Pancreas (tissue), 10 donors: ENCODE data around the gene TMEM214. TPM values are rescaled to one million over a fixed set of nuclear protein-coding genes. Genes with fewer than 3 reads are reported as not detected.
A peak's percentile ranks its signal among the peaks of the same experiment; 100 is the strongest.

ENCODE experiments used
- ATAC-seq, 4 donors: fragments of 200-7000 bp; cut with Tn5 transposase; one replicate each; pipeline versions ENCODE4 v1.8.0 to v1.9.1; 2020; ENCODE audit warnings: mild to moderate bottlenecking in 4 of 4, moderate library complexity in 4 of 4
- DNase-seq, 6 donors: peaks; one replicate each; pipeline ENCODE4 v3.0.0-alpha.2; 2020
- FAIRE-seq: peaks from 2 replicates; lab custom pipeline; 2012; peaks lifted over from hg19 to GRCh38; lab: Jason Lieb, UNC
- H3K27ac ChIP-seq, 4 donors: fragments of 200-600 bp; sonication (generic); 1 replicate in 3 of 4; 2 replicates in 1 of 4; pipeline versions ENCODE4 v1.5.0 to v1.8.0; 2020
- H3K27me3 ChIP-seq, 4 donors: fragments of 200-600 bp; one replicate each; pipeline ENCODE4 v1.8.0; 2021
- H3K36me3 ChIP-seq, 3 donors: fragments of 200-600 bp; sonication (generic) in 1 of 3; one replicate each; pipeline versions ENCODE4 v1.5.0 to v1.8.0; 2020 to 2021
- H3K4me1 ChIP-seq, 3 donors: fragments of 200-600 bp; one replicate each; pipeline ENCODE4 v1.8.0; 2021
- H3K4me3 ChIP-seq, 4 donors: fragments of 200-600 bp; sonication (generic) in 2 of 4; one replicate each; pipeline versions ENCODE4 v1.5.0 to v1.8.0; 2020 to 2021
- H3K9me3 ChIP-seq, 4 donors: fragments of 200-600 bp; one replicate each; pipeline ENCODE4 v1.8.0; 2021
- CTCF ChIP-seq, 4 donors: fragments of 200-600 bp; sonication (generic) in 3 of 4; IDR thresholded peaks; one replicate each; pipeline versions ENCODE4 v1.5.0 to v1.8.0; 2021; ENCODE audit warnings: antibody characterized with exemption in 4 of 4
- WGBS, 2 donors: extraction: QIAGEN DNeasy Blood & Tissue Kit; methylation state at CpG; one replicate each; pipeline ENCODE4 v1.1.7; 2013; 5-methylcytosine and 5-hydroxymethylcytosine counted together
- intact Hi-C, 3 donors: fragments of 100-400 bp; cut with DNase I; formaldehyde crosslinking; loops; one replicate each; pipeline versions ENCODE4 v1.11.1 to v1.14.2; 2022
- polyA plus RNA-seq, 2 donors: library from polyadenylated mRNA; stranded (reverse); fragments of 200-250 nt; gene quantifications; one replicate each; pipeline ENCODE4 v1.2.3, GENCODE V29; 2013
- total RNA-seq, 6 donors: library from RNA; stranded (reverse); fragmentation: NEBNext Ultra II Directional in 4 of 6; extraction: Animal tissue kit (Norgen Biotek cat#: 25700) in 4 of 6; gene quantifications; one replicate each; pipeline versions ENCODE4 v1.2.1 to v1.2.4, GENCODE V29; 2021 to 2023
- donor health status: healthy with polysubstance abuse.
- donor health status: DM: no; HTN: no; CAD: no; lungs with moderate emphysema.
- donor health status: DM: no; HTN: no; CAD: no.
- donor health status: control.
- donor health status: control.
- donor health status: Bipolar disorder and iron deficiency.
- donor health status: DM: yes; HTN: yes; CAD: no.
- donor health status: DM: no; HTN: no; CAD: no.
- donor health status: DM: no; HTN: no; CAD: no.
- donor health status: DM: yes; HTN: yes; CAD: no.

The TMEM214 gene
- total and polyA plus RNA-seq, 8 donors, result 57.3 to 109 (median 64.6) TPM

- H3K4me1 ChIP-seq, result no peaks in the 10 kb centered on the region
- H3K27me3 ChIP-seq, result no peaks in the 10 kb centered on the region
- intact Hi-C loops, result no loop called here
- H3K9me3 ChIP-seq, result no peaks in the 10 kb centered on the region
- no peak overlapping the region for H3K4me3 ChIP-seq
- TF ChIP-seq CTCF (IDR thresholded peaks at IDR 0.05), result no peak
- WGBS, 2 donors, result 90 to 92% methylated on average over 7 of the region's 7 CpGs
- ATAC-seq, result no peak
- peaks cover 15 to 32% (median 22%) of the 10 kb centered on the region in 3 donors for H3K36me3 ChIP-seq
- no peak overlapping the region for H3K27ac ChIP-seq
- no peak for DNase-seq
- FAIRE-seq, result no peak
Measured at GRCh38 chr2:27042985-27043634, 10.3 kb downstream of the TMEM214 start.

- no peaks in the 10 kb centered on the region for H3K9me3 ChIP-seq
- no peak for TF ChIP-seq CTCF (IDR thresholded peaks at IDR 0.05)
- ATAC-seq (peak; percentile 14 to 36 (median 32)), FAIRE-seq (no peak), DNase-seq (peak in 5 of 6 donors; percentile 34 to 85 (median 72))
- peak overlapping the region; percentile 81 to 90 (median 89) for H3K4me3 ChIP-seq
- H3K27me3 ChIP-seq, result no peaks in the 10 kb centered on the region
- 14 to 21% methylated on average over 41 to 52 of the region's 52 CpGs for WGBS, 2 donors
- peaks cover 0 to 6% (median 0%) of the 10 kb centered on the region in 3 donors for H3K4me1 ChIP-seq
- no peaks in the 10 kb centered on the region for H3K36me3 ChIP-seq
- intact Hi-C loops, result no loop called here
- peak overlapping the region; percentile 58 to 81 (median 71) for H3K27ac ChIP-seq
Measured at GRCh38 chr2:27049422-27050280, 16.9 kb downstream of the TMEM214 start.

DNA sequence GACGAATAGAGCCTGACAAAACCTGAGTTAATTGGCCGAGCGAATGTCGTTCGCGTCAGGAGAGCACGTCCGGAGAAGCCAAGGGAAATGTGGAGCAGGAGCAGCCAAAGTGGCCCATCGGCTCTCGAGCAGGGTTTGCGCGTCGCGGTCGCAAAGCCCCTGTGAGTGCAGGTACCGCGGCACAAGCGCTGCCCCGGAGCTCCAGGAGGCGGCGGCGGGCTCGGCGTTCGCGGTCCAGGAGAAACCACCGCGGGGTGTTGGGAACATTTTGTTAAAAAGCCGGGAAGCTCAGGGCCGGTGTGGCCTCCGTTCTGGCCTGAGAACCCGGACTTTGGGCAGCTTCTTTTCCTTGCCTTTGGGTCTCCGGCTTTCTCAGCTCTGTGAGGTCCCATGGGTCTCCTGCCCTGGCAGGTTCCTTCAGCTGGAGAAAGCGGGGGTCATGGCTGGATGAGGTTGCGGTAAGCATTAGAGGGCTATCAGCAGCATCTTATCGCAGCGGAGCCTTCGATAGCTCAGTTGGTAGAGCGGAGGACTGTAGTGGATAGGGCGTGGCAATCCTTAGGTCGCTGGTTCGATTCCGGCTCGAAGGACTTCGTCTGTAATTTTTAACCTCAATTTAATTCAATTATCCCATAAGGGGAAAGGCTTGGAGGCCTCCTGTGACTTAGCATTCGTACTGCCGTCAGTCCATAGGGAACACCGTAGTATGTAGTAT is 17.7 kb downstream of the TMEM214 start:
- peak in 1 of 4 donors; percentile 25 for TF ChIP-seq CTCF (IDR thresholded peaks at IDR 0.05)
- peak overlapping the region; percentile 86 to 90 (median 89) for H3K4me3 ChIP-seq
- DNase-seq (peak; percentile 84 to 96 (median 90)), ATAC-seq (peak; percentile 77 to 86 (median 80)), FAIRE-seq (no peak)
- peaks cover 0 to 5% (median 0%) of the 10 kb centered on the region in 3 donors for H3K36me3 ChIP-seq
- intact Hi-C loops, result no loop called here
- peak overlapping the region; percentile 58 to 81 (median 71) for H3K27ac ChIP-seq
- H3K4me1 ChIP-seq, result peaks cover 0 to 6% (median 0%) of the 10 kb centered on the region in 3 donors
- 0% methylated on average over 48 of the region's 48 CpGs for WGBS, 2 donors
- H3K9me3 ChIP-seq, result no peaks in the 10 kb centered on the region
- no peaks in the 10 kb centered on the region for H3K27me3 ChIP-seq

DNA sequence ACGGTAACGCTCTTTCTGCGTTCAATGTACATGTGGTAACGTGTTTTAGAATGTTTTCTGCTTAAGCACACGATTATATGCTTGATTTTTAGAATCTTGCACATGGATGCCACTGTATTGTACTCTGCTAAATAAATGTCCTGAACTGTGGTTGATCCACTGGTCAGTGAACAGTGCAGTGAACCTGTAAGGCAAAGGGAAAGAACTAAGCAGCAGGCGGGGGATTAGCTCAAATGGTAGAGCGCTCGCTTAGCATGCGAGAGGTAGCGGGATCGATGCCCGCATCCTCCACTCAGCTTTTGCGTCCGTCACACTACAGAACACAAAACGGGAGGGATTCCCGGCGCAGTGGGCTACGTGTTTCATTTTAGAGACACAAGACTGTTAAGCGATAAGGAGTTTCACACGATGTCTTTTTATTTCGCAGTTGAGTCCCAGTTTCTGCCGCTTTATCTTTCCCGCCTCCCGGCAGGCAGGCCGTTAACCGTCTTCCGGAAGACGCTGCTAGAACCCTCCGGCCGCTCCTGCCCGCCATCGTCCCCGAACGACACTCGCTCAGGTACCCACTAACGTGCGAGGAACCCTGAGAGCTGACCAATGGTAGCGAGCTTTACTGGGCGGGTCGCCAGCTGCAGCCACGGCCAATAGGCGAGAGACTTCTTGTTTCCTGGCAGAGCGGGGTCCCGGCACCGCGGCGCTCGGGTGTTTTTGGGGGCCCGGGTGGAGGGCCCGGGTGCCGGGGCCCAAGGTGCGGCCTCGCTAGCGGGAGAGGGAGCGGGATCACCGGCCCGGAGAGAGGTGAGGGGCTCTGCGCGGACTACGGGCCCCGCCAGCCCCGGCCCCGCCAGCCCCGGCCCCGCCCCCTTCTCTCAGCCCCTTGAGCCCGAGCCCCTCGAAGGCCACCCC is 18.5 kb downstream of the TMEM214 start, which contains the start of gene AGBL5:
Gene AGBL5, plus strand, starts transcription at position 673 of the 906 bp plus-strand sequence. CDS start 1,291 bp downstream, outside the sequence.
- H3K4me3 ChIP-seq, result peak within 1 kb of the TSS; percentile 86 to 90 (median 89)
- 0% methylated on average over 61 to 67 of the region's 67 CpGs for WGBS, 2 donors
- intact Hi-C loops, result no loop called here
- no peaks in the 10 kb centered on the region for H3K9me3 ChIP-seq
- peak; percentile 73 to 89 (median 80) for ATAC-seq
- FAIRE-seq, result no peak
- H3K4me1 ChIP-seq, result peaks cover 0 to 6% (median 0%) of the 10 kb centered on the region in 3 donors
- no peak for TF ChIP-seq CTCF (IDR thresholded peaks at IDR 0.05)
- DNase-seq, result peak; percentile 91 to 98 (median 96)
- H3K36me3 ChIP-seq, result peaks cover 0 to 12% (median 0%) of the 10 kb centered on the region in 3 donors
- no peaks in the 10 kb centered on the region for H3K27me3 ChIP-seq
- peak within 1 kb of the TSS; percentile 58 to 81 (median 71) for H3K27ac ChIP-seq
